Measurements from ENCODE around the gene C6orf141. TPM values are rescaled to one million over a fixed set of nuclear protein-coding genes. Genes with fewer than 3 reads are reported as not detected.

Gene C6orf141
- under 1 TPM in 1 of 2 donors, not detected in 1; 0.67 TPM for total RNA-seq

DNA sequence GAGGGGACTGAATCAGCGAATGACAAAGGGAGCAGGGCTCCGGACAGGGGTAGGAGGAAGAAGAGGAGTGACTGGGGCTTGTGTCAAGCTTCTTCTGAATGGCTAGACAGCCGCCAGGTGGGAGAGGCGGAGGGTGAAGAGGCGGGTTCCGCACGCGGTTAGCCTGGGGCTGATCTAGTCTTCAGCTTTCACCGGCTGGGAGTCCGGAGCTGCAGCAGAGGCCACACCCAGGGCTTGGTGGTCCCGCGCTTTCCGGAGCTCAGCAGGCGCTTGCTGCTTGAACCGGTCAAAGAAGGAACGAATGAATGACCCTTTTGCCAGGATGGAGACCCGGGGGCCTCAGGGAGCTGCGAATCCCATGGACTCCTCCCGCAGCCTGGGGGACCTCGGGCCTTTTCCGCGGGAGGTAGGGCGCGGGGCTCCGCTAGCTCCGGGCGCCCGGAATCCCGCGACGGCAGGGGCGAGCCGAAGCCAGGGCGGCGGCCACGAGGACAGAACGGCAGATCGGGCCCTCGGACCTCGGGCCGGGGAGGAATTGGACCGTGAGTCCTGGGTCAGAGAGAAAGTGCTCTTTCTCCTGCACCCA, at the start of gene C6orf141:
Gene C6orf141, plus strand, starts transcription at position 177 of the 586 bp plus-strand sequence. Its CDS starts 125 bp downstream, at position 302.
- Mint-ChIP-seq H3K27ac (no peak within 1 kb of the TSS), H3K27me3 (ENCODE audit: low read depth) (peaks cover 53% of the 10 kb centered on the region), H3K9me3 (no peaks in the 10 kb centered on the region), H3K4me3 (peak within 1 kb of the TSS; percentile 79 to 81), H3K4me1 (ENCODE audit: low read depth) (peaks cover 21% of the 10 kb centered on the region), H3K36me3 (ENCODE audit: insufficient read depth in 2 of 2) (no peaks in the 10 kb centered on the region)
- ATAC-seq (replicated peaks in 1 of 2): peak; percentile 78 to 80
- peak; percentile 27 to 41 for DNase-seq

- no peak overlapping the region for H3K27ac Mint-ChIP-seq
- DNase-seq (no peak), ATAC-seq (replicated peaks in 1 of 2) (no peak)
- no peak overlapping the region for H3K4me3 Mint-ChIP-seq
- H3K4me1 Mint-ChIP-seq (ENCODE audit: low read depth): no peaks in the 10 kb centered on the region
- H3K27me3 Mint-ChIP-seq (ENCODE audit: low read depth): peaks cover 20% of the 10 kb centered on the region
- H3K9me3 Mint-ChIP-seq: no peaks in the 10 kb centered on the region
- H3K36me3 Mint-ChIP-seq (ENCODE audit: insufficient read depth in 2 of 2): no peaks in the 10 kb centered on the region
Measured at GRCh38 chr6:49504666-49505065, 45.8 kb upstream of the C6orf141 start.

GRCh38 chr6:49506569-49507111, 43.8 kb upstream of the C6orf141 start:
- peaks cover 20% of the 10 kb centered on the region for H3K27me3 Mint-ChIP-seq (ENCODE audit: low read depth)
- H3K4me3 Mint-ChIP-seq: no peak overlapping the region
- no peaks in the 10 kb centered on the region for H3K9me3 Mint-ChIP-seq
- H3K27ac Mint-ChIP-seq: no peak overlapping the region
- no peak for ATAC-seq (replicated peaks in 1 of 2)
- no peak for DNase-seq
- no peaks in the 10 kb centered on the region for H3K4me1 Mint-ChIP-seq (ENCODE audit: low read depth)
- H3K36me3 Mint-ChIP-seq (ENCODE audit: insufficient read depth in 2 of 2): no peaks in the 10 kb centered on the region

- no peak overlapping the region for H3K27ac Mint-ChIP-seq
- H3K27me3 Mint-ChIP-seq (ENCODE audit: low read depth): peaks cover 27% of the 10 kb centered on the region
- DNase-seq (no peak), ATAC-seq (replicated peaks in 1 of 2) (no peak)
- no peak overlapping the region for H3K4me3 Mint-ChIP-seq
- no peaks in the 10 kb centered on the region for H3K9me3 Mint-ChIP-seq
- H3K36me3 Mint-ChIP-seq (ENCODE audit: insufficient read depth in 2 of 2): no peaks in the 10 kb centered on the region
- H3K4me1 Mint-ChIP-seq (ENCODE audit: low read depth): no peaks in the 10 kb centered on the region
Measured at GRCh38 chr6:49509342-49509741, 41.1 kb upstream of the C6orf141 start.

DNA sequence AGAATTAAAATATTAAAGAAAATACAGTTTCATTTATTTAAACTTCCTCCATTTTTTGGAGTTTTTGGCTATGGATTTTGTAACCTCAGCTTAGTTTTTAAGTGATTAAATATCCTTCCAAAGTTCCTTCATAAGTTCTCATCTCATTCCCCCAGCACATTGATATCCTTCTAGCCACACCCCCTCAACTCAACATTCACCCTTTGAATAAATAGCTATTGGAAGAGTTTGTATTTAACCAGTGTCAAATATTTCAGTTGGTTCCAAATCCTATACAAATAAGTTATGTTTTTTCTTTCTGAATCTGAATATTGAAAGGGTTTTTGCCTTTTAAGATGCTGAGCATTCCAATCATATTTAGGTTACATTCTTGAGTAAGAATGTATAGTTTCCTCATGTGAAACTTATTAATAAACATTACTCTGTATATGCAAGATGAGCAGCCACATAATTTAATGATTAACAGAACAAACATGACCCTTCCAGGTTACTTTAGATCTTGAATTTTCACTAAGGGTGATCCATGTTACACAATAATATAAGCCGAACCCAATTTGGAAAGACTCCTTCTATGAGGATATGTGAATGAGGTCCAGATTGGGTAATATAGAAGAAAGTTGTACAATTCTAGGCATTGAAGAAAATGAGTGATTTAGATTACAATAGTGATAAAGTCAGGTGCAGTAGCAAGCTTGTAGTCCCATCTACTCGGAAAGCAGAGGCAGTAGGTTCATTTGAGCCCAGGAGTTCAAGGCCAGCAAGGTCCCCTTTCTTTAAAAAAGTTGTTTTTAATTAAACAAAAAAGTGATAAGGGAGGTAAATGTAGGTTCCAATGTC, 37.1 kb upstream of the C6orf141 start:
- no peaks in the 10 kb centered on the region for H3K9me3 Mint-ChIP-seq
- no peak overlapping the region for H3K4me3 Mint-ChIP-seq
- no peak for DNase-seq
- peaks cover 14% of the 10 kb centered on the region for H3K27me3 Mint-ChIP-seq (ENCODE audit: low read depth)
- no peaks in the 10 kb centered on the region for H3K36me3 Mint-ChIP-seq (ENCODE audit: insufficient read depth in 2 of 2)
- no peak overlapping the region for H3K27ac Mint-ChIP-seq
- no peak for ATAC-seq (replicated peaks in 1 of 2)
- no peaks in the 10 kb centered on the region for H3K4me1 Mint-ChIP-seq (ENCODE audit: low read depth)

DNA sequence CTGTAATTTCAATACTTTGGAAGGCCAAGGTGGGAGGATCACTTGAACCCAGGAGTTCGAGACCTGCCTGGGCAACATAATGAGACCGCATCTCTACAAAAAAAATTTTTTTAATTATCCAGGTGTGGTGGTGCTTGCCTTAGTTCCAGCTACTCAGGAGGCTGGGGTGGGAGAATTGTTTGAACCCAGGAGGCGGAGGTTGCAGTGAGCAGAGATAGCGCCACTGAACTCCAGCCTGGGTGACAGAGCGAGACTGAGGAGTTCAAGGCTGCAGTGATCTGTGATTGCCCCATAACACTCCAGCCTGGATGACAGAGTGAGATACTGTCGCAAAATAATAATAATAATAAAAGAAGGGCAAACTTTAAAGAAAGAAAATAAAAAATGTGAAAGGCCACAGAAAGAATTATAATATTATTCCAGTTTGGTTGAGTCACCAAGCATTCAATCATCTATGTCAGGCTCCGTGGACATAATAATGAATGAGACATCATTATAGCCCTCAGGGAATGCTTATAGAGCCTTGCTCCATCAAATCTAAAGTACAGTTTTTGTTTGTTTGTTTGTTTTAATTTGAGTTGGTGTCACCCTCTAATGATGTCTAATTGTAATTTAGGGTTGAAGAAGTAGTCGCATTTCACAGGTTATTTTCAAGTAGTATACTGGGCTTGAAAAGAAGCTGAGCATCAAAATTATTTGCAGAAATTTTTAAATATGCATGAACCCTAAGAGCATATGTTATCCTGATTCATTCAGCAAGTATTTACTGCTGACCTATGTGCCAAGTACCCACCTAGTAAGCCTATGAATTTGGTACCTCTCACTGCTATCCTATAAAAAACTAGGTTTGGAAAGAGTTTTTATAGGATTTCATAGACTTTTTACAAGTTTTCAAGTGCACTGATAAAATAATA, 35.6 kb upstream of the C6orf141 start:
- no peak for DNase-seq
- Mint-ChIP-seq H3K27me3 (ENCODE audit: low read depth) (peaks cover 14% of the 10 kb centered on the region), H3K4me3 (no peak overlapping the region), H3K4me1 (ENCODE audit: low read depth) (no peaks in the 10 kb centered on the region), H3K9me3 (no peaks in the 10 kb centered on the region), H3K27ac (no peak overlapping the region), H3K36me3 (ENCODE audit: insufficient read depth in 2 of 2) (no peaks in the 10 kb centered on the region)
- ATAC-seq (replicated peaks in 1 of 2): no peak

DNA sequence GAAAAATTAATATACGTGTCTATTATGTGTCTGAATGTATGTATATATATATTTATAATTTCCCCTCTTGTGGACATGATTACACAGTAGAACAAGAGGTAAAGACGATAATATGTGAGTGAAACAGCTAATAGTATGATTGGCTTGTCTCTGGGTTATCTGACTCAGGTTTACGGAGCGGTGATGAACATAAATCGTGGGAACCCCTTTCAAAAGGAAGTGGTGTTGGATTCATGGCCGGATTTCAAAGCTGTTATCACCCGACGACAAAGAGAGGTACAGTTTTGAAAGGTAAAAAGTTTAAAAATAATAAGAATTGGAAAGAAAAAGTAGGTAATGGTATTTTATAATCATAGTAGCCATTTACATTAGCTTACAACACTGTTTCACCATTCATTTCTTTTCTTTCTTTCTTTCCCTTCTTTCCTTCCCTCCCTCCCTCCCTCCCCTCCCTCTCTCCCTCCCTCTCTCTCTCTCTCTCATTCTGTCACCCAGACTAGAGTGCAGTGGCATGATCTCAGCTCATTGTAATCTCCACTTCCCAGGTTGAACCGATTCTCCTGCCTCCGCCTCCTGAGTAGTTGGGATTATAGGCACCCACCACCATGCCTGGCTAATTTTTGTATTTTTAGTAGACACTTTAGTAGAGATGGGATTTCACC, 34.9 kb upstream of the C6orf141 start:
- no peak overlapping the region for H3K27ac Mint-ChIP-seq
- H3K36me3 Mint-ChIP-seq (ENCODE audit: insufficient read depth in 2 of 2): no peaks in the 10 kb centered on the region
- no peaks in the 10 kb centered on the region for H3K9me3 Mint-ChIP-seq
- H3K4me3 Mint-ChIP-seq: no peak overlapping the region
- ATAC-seq (replicated peaks in 1 of 2) (no peak), DNase-seq (no peak)
- H3K27me3 Mint-ChIP-seq (ENCODE audit: low read depth): peaks cover 14% of the 10 kb centered on the region
- no peaks in the 10 kb centered on the region for H3K4me1 Mint-ChIP-seq (ENCODE audit: low read depth)

GRCh38 chr6:49516147-49516505, 34.3 kb upstream of the C6orf141 start:
- H3K4me1 Mint-ChIP-seq (ENCODE audit: low read depth): no peaks in the 10 kb centered on the region
- no peak for ATAC-seq (replicated peaks in 1 of 2)

GRCh38 chr6:49517919-49518318, 32.5 kb upstream of the C6orf141 start:
- Mint-ChIP-seq H3K4me3 (no peak overlapping the region), H3K36me3 (ENCODE audit: insufficient read depth in 2 of 2) (no peaks in the 10 kb centered on the region), H3K9me3 (no peaks in the 10 kb centered on the region), H3K4me1 (ENCODE audit: low read depth) (no peaks in the 10 kb centered on the region), H3K27ac (no peak overlapping the region), H3K27me3 (ENCODE audit: low read depth) (peaks cover 14% of the 10 kb centered on the region)
- ATAC-seq (replicated peaks in 1 of 2) (no peak), DNase-seq (no peak)

More at GRCh38 chr6:49516147-49516505, 34.3 kb upstream of the C6orf141 start:
- Mint-ChIP-seq H3K27me3 (ENCODE audit: low read depth) (peaks cover 14% of the 10 kb centered on the region), H3K4me3 (no peak overlapping the region), H3K36me3 (ENCODE audit: insufficient read depth in 2 of 2) (no peaks in the 10 kb centered on the region), H3K9me3 (no peaks in the 10 kb centered on the region), H3K27ac (no peak overlapping the region)
- no peak for DNase-seq

- H3K9me3 Mint-ChIP-seq: no peaks in the 10 kb centered on the region
- H3K27ac Mint-ChIP-seq: no peak overlapping the region
- H3K4me1 Mint-ChIP-seq (ENCODE audit: low read depth): no peaks in the 10 kb centered on the region
- H3K27me3 Mint-ChIP-seq (ENCODE audit: low read depth): no peaks in the 10 kb centered on the region
- no peak overlapping the region for H3K4me3 Mint-ChIP-seq
- no peak for DNase-seq
- ATAC-seq (replicated peaks in 1 of 2): no peak
- no peaks in the 10 kb centered on the region for H3K36me3 Mint-ChIP-seq (ENCODE audit: insufficient read depth in 2 of 2)
Measured at GRCh38 chr6:49519660-49520059, 30.8 kb upstream of the C6orf141 start.

- ATAC-seq (replicated peaks in 1 of 2) (no peak), DNase-seq (no peak)
- Mint-ChIP-seq H3K27ac (no peak overlapping the region), H3K4me1 (ENCODE audit: low read depth) (no peaks in the 10 kb centered on the region), H3K9me3 (no peaks in the 10 kb centered on the region), H3K36me3 (ENCODE audit: insufficient read depth in 2 of 2) (no peaks in the 10 kb centered on the region), H3K4me3 (no peak overlapping the region), H3K27me3 (ENCODE audit: low read depth) (no peaks in the 10 kb centered on the region)
Measured at GRCh38 chr6:49522710-49523593, 27.5 kb upstream of the C6orf141 start.

- no peak for DNase-seq
- Mint-ChIP-seq H3K27ac (no peak overlapping the region), H3K4me3 (no peak overlapping the region), H3K27me3 (ENCODE audit: low read depth) (no peaks in the 10 kb centered on the region), H3K36me3 (ENCODE audit: insufficient read depth in 2 of 2) (no peaks in the 10 kb centered on the region), H3K4me1 (ENCODE audit: low read depth) (no peaks in the 10 kb centered on the region), H3K9me3 (no peaks in the 10 kb centered on the region)
- no peak for ATAC-seq (replicated peaks in 1 of 2)
Measured at GRCh38 chr6:49523901-49524300, 26.6 kb upstream of the C6orf141 start.
